ENCODE data around the gene E2F1.

E2F1 gene

DNA sequence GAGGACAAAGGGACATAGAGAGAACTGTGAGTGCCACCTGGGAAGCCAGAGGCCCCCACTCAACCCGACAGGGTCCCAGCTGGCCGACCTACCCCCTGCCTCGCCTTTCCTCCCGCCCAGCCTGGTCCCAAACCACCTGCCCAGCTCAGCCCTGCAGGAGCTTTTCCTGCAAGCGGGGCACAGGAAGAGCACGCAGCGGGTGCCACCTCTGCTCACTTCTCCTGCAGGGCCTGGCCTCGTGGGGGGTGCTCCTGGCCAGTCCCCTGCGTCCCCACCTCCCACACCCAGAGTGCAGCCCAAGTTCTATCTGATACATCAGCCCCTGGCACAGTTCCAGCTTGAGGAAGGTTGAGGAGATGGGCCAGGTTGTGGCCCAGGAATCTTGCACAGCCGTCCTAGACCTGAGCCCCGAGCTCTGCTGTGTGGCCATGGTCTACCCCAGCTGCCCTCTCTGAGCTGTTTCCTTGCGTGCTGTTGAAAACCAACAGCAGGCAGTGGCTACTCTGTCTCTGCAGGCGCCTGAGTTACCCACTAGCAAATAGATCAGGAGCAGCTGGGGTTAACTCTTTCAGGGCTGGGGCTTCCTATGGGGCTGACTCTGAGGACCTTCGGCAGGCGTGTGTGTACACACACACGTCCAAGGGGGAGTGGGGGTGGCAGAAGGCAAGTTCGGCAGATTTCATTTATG is 13.6 kb downstream of the E2F1 start:
- no CpG with 5 or more reads among the region's 17 CpGs for WGBS, 2 donors (ENCODE audit: extremely low coverage in 2 of 2, insufficient read length in 2 of 2, insufficient replicate concordance in 1 of 2)
- H2AFZ ChIP-seq (ENCODE audit: low read length) = no peak overlapping the region
- H3K9ac ChIP-seq (ENCODE audit: low read depth, low read length, poor library complexity) = no peak overlapping the region
- H3K18ac ChIP-seq (ENCODE audit: low read length) = peak overlapping the region; percentile 73
- H2BK120ac ChIP-seq (ENCODE audit: low read depth, low read length) = peak overlapping the region; percentile 75
- H3K14ac ChIP-seq (ENCODE audit: low read length) = no peak overlapping the region
- no peak overlapping the region for H4K91ac ChIP-seq (ENCODE audit: low read depth, low read length, poor library complexity)
- H3K4me3 ChIP-seq (ENCODE audit: low read length in 2 of 2) = peak overlapping the region in 1 of 2 donors; percentile 44
- DNase-seq (ENCODE audit: low spot score) = no peak
- H3K79me1 ChIP-seq (ENCODE audit: low read depth, low read length) = peaks cover 5% of the 10 kb centered on the region
- peak overlapping the region; percentile 87 for H2BK5ac ChIP-seq (ENCODE audit: low read length)
- peaks cover 26 to 29% of the 10 kb centered on the region in 2 donors for H3K4me1 ChIP-seq (ENCODE audit: control insufficient read depth in 2 of 2, insufficient read depth in 1 of 2, low read depth in 1 of 2, low read length in 2 of 2)
- H3K27ac ChIP-seq (replicated peaks; ENCODE audit: low read length) = no peak overlapping the region
- no peak overlapping the region for H3K4me2 ChIP-seq (ENCODE audit: insufficient read depth, low read length, poor library complexity, severe bottlenecking)
- H4K8ac ChIP-seq (ENCODE audit: low read depth, low read length) = no peak overlapping the region
- H3K23ac ChIP-seq (ENCODE audit: low read depth, low read length, poor library complexity) = peak overlapping the region; percentile 66
- peaks cover 15 to 53% of the 10 kb centered on the region in 2 donors for H3K36me3 ChIP-seq (replicated peaks in 1 of 2; ENCODE audit: control insufficient read depth in 2 of 2, insufficient read depth in 2 of 2, low read length in 2 of 2)
- H3K27me3 ChIP-seq (ENCODE audit: control insufficient read depth in 3 of 3, insufficient read depth in 3 of 3, low read depth in 1 of 3, low read length in 3 of 3) = peaks cover 0 to under 1% (median 0%) of the 10 kb centered on the region in 3 experiments
- peak overlapping the region; percentile 43 for H2BK12ac ChIP-seq (ENCODE audit: low read length)
- H2BK15ac ChIP-seq (ENCODE audit: low read length) = peak overlapping the region; percentile 90
- peak overlapping the region; percentile 34 for H2AK5ac ChIP-seq (ENCODE audit: low read depth, low read length)
- H3K9me3 ChIP-seq (replicated peaks in 1 of 2; ENCODE audit: control insufficient read depth in 2 of 2, insufficient read depth in 1 of 2, low read depth in 1 of 2, low read length in 2 of 2) = peaks cover 0 to 3% of the 10 kb centered on the region in 2 donors
- H3K4ac ChIP-seq (ENCODE audit: low read length) = no peak overlapping the region

DNA sequence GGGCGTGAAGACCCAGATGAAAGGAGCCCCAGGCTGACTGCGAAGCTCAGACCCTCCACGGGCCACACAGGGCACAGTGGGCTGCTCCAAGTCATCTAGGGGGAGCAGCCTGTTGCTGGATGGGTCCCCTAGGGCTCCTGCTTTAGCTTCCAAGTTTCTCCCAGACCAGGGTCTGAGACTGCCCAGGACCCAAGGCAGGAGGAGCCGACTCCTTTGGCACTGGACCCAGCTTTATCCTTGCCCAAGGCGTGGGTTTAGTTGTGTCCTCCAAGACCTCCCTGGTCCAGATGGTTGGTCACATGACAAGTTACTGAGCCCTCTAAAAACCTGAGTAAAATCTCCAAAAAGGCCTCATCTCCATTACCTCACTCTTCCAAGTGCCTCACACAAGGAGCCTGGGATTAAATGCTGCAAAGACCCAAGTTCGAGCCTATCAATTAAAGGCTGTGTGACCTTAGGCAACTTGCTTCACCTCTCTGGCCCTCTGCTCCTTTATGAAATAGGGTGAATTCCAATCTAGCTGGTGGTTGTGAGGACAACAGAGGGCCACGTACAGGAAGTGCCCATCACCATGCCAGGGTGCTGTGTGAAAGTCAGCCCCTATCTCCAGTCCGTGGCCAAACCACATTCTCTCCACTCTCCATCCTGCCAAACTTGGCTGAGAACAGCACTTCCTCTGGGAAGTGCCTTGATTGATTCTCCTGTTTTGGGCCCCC is 14.5 kb downstream of the E2F1 start:
- H3K4me3 ChIP-seq (ENCODE audit: low read length in 2 of 2) = no peak overlapping the region

DNA sequence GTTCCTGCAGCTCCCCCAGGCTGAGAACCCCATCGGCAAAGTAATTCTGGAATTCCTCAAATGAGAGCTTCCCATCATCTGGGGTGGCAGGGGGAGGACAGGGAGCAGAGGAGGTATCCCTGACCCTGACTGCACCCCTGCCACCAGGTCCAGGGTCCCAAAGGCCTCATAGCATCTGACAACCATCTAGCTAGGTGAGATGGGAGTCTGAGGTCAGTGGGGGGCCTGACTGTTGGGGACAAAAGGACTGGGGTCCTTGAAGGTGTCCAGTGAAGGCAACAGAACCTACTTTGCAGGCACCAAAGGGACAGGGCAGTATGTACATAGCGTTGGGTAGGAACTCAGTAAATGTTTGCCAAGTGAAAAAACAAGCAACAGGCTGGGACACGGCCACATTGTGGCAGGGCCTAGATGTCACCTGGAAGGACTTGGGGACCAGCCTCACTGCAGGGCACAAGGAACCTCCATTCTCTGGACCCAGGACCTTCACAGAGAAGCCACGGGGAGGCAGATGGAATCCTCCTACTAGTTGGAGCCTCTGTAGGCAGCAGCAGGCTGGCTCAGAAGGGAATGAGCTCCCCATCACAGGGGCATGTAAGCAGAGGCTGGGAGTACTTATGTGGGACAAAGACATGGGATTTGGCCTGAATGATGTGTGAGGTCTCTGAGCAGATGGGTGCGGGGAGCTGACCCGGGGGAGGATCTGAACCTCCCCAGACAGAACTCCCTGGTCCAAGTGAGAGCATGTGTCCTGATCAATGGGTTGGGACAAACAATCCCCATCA is 15.3 kb downstream of the E2F1 start:
- H4K91ac ChIP-seq (ENCODE audit: low read depth, low read length, poor library complexity) = no peak overlapping the region
- H2AFZ ChIP-seq (ENCODE audit: low read length) = no peak overlapping the region
- no peak overlapping the region for H2BK120ac ChIP-seq (ENCODE audit: low read depth, low read length)
- H3K4me3 ChIP-seq (ENCODE audit: low read length in 2 of 2) = no peak overlapping the region
- H3K9me3 ChIP-seq (replicated peaks in 1 of 2; ENCODE audit: control insufficient read depth in 2 of 2, insufficient read depth in 1 of 2, low read depth in 1 of 2, low read length in 2 of 2) = no peaks in the 10 kb centered on the region
- peaks cover 6 to 41% of the 10 kb centered on the region in 2 donors for H3K36me3 ChIP-seq (replicated peaks in 1 of 2; ENCODE audit: control insufficient read depth in 2 of 2, insufficient read depth in 2 of 2, low read length in 2 of 2)
- H3K4me2 ChIP-seq (ENCODE audit: insufficient read depth, low read length, poor library complexity, severe bottlenecking) = no peak overlapping the region
- no peak overlapping the region for H3K23ac ChIP-seq (ENCODE audit: low read depth, low read length, poor library complexity)
- no peak overlapping the region for H3K4ac ChIP-seq (ENCODE audit: low read length)
- H3K27ac ChIP-seq (replicated peaks; ENCODE audit: low read length) = no peak overlapping the region
- peaks cover 4% of the 10 kb centered on the region for H3K79me1 ChIP-seq (ENCODE audit: low read depth, low read length)
- H2BK15ac ChIP-seq (ENCODE audit: low read length) = peak overlapping the region; percentile 26
- H3K9ac ChIP-seq (ENCODE audit: low read depth, low read length, poor library complexity) = peak overlapping the region; percentile 3
- H4K8ac ChIP-seq (ENCODE audit: low read depth, low read length) = peak overlapping the region; percentile 7
- H2AK5ac ChIP-seq (ENCODE audit: low read depth, low read length) = peak overlapping the region; percentile 73
- H2BK5ac ChIP-seq (ENCODE audit: low read length) = no peak overlapping the region
- DNase-seq (ENCODE audit: low spot score) = no peak
- H3K4me1 ChIP-seq (ENCODE audit: control insufficient read depth in 2 of 2, insufficient read depth in 1 of 2, low read depth in 1 of 2, low read length in 2 of 2) = peaks cover 26 to 28% of the 10 kb centered on the region in 2 donors
- peaks cover 0 to 4% (median 0%) of the 10 kb centered on the region in 3 experiments for H3K27me3 ChIP-seq (ENCODE audit: control insufficient read depth in 3 of 3, insufficient read depth in 3 of 3, low read depth in 1 of 3, low read length in 3 of 3)
- WGBS, 2 donors (ENCODE audit: extremely low coverage in 2 of 2, insufficient read length in 2 of 2, insufficient replicate concordance in 1 of 2) = no CpG with 5 or more reads among the region's 6 CpGs
- no peak overlapping the region for H3K18ac ChIP-seq (ENCODE audit: low read length)
- H2BK12ac ChIP-seq (ENCODE audit: low read length) = no peak overlapping the region
- H3K14ac ChIP-seq (ENCODE audit: low read length) = no peak overlapping the region

More for the DNA sequence above, 14.5 kb downstream of the E2F1 start:
- H2BK12ac ChIP-seq (ENCODE audit: low read length) = no peak overlapping the region
- no peak overlapping the region for H3K18ac ChIP-seq (ENCODE audit: low read length)
- H2AK5ac ChIP-seq (ENCODE audit: low read depth, low read length) = peak overlapping the region; percentile 73
- H3K14ac ChIP-seq (ENCODE audit: low read length) = no peak overlapping the region
- H2AFZ ChIP-seq (ENCODE audit: low read length) = no peak overlapping the region
- no peak for DNase-seq (ENCODE audit: low spot score)
- no CpG with 5 or more reads among the region's 8 CpGs for WGBS, 2 donors (ENCODE audit: extremely low coverage in 2 of 2, insufficient read length in 2 of 2, insufficient replicate concordance in 1 of 2)
- H2BK15ac ChIP-seq (ENCODE audit: low read length) = peak overlapping the region; percentile 26
- peaks cover 4% of the 10 kb centered on the region for H3K79me1 ChIP-seq (ENCODE audit: low read depth, low read length)
- no peak overlapping the region for H4K8ac ChIP-seq (ENCODE audit: low read depth, low read length)
- no peak overlapping the region for H3K4ac ChIP-seq (ENCODE audit: low read length)
- H3K4me2 ChIP-seq (ENCODE audit: insufficient read depth, low read length, poor library complexity, severe bottlenecking) = no peak overlapping the region
- no peak overlapping the region for H2BK120ac ChIP-seq (ENCODE audit: low read depth, low read length)
- peaks cover 0 to 4% (median 0%) of the 10 kb centered on the region in 3 experiments for H3K27me3 ChIP-seq (ENCODE audit: control insufficient read depth in 3 of 3, insufficient read depth in 3 of 3, low read depth in 1 of 3, low read length in 3 of 3)
- H3K36me3 ChIP-seq (replicated peaks in 1 of 2; ENCODE audit: control insufficient read depth in 2 of 2, insufficient read depth in 2 of 2, low read length in 2 of 2) = peaks cover 13 to 49% of the 10 kb centered on the region in 2 donors
- no peak overlapping the region for H4K91ac ChIP-seq (ENCODE audit: low read depth, low read length, poor library complexity)
- no peak overlapping the region for H3K23ac ChIP-seq (ENCODE audit: low read depth, low read length, poor library complexity)
- H2BK5ac ChIP-seq (ENCODE audit: low read length) = peak overlapping the region; percentile 87
- peaks cover 0 to 3% of the 10 kb centered on the region in 2 donors for H3K9me3 ChIP-seq (replicated peaks in 1 of 2; ENCODE audit: control insufficient read depth in 2 of 2, insufficient read depth in 1 of 2, low read depth in 1 of 2, low read length in 2 of 2)
- no peak overlapping the region for H3K27ac ChIP-seq (replicated peaks; ENCODE audit: low read length)
- no peak overlapping the region for H3K9ac ChIP-seq (ENCODE audit: low read depth, low read length, poor library complexity)
- peaks cover 26 to 30% of the 10 kb centered on the region in 2 donors for H3K4me1 ChIP-seq (ENCODE audit: control insufficient read depth in 2 of 2, insufficient read depth in 1 of 2, low read depth in 1 of 2, low read length in 2 of 2)
